ENCODE measurements around the gene DLG4.
A peak's percentile ranks its signal among the peaks of the same experiment; 100 is the strongest.

DLG4 gene

GRCh38 chr17:7177954-7178477 is 41.6 kb downstream of the DLG4 start (continued):
- TF ChIP-seq TSHZ2 (CRISPR knock-in tag; IDR thresholded peaks at IDR 0.05) (no peak), ARNTL (CRISPR knock-in tag; IDR thresholded peaks at IDR 0.05; ENCODE audit: borderline replicate concordance, low read depth) (no peak), ZFP3 (CRISPR knock-in tag; IDR thresholded peaks at IDR 0.05) (no peak), CSDC2 (CRISPR knock-in tag; IDR thresholded peaks at IDR 0.05) (no peak), ZC3H10 (CRISPR knock-in tag; IDR thresholded peaks at IDR 0.05) (no peak)

DNA sequence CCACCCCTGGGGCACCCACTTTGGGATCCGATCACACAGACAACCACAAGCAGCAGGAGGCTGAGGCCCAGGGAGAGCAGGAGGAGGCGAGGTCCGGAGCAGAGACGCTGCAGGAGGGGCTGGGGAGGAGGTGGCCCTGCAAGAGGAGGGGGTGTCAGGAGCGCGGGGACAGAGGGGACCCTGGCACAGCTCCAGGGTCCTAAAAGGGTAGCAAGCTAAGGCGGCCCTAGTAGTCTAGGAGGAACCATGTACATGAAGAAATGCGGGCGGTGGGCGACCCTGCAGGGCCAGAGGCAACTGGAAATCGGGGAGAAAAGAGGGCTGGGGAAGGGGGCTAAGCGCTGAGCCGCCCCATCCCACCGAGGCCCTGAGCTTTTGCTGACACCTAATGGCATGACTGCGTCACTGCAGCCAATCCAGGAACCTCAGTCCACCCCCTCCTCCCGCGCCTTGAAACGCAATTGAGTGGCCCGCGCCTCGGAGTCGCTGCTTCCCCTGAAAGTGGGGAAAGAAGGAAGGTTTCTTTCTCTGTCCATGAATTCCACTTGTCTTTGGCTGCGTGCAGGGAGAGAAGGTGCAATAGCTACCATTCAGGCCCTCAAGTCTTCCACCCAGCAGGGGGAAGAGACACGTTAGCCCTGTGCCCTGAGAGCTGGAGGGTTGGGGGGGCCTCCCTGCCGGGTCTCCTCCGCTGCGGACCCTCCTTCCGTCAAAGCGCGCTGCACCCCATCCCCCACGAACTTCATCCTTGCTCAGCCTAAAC is 42.3 kb downstream of the DLG4 start:
- peak; percentile 91 for ATAC-seq

GRCh38 chr17:7176841-7177190 is 42.8 kb downstream of the DLG4 start:
- peak; percentile 45 for ATAC-seq
- TF ChIP-seq PPARA (CRISPR knock-in tag; IDR thresholded peaks at IDR 0.05; ENCODE audit: borderline replicate concordance) (no peak), TOX (CRISPR knock-in tag; IDR thresholded peaks at IDR 0.05; ENCODE audit: borderline replicate concordance) (no peak), SNAI2 (CRISPR knock-in tag; IDR thresholded peaks at IDR 0.05) (no peak)

More for the DNA sequence above, 42.3 kb downstream of the DLG4 start:
- TF ChIP-seq ZNF8 (CRISPR knock-in tag; IDR thresholded peaks at IDR 0.05) (no peak), ZFP3 (CRISPR knock-in tag; IDR thresholded peaks at IDR 0.05) (no peak)
- TF ChIP-seq, protein P1, sequence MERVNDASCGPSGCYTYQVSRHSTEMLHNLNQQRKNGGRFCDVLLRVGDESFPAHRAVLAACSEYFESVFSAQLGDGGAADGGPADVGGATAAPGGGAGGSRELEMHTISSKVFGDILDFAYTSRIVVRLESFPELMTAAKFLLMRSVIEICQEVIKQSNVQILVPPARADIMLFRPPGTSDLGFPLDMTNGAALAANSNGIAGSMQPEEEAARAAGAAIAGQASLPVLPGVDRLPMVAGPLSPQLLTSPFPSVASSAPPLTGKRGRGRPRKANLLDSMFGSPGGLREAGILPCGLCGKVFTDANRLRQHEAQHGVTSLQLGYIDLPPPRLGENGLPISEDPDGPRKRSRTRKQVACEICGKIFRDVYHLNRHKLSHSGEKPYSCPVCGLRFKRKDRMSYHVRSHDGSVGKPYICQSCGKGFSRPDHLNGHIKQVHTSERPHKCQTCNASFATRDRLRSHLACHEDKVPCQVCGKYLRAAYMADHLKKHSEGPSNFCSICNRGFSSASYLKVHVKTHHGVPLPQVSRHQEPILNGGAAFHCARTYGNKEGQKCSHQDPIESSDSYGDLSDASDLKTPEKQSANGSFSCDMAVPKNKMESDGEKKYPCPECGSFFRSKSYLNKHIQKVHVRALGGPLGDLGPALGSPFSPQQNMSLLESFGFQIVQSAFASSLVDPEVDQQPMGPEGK (CRISPR knock-in tag; IDR thresholded peaks at IDR 0.05; ENCODE audit: borderline replicate concordance) = no peak

DNA sequence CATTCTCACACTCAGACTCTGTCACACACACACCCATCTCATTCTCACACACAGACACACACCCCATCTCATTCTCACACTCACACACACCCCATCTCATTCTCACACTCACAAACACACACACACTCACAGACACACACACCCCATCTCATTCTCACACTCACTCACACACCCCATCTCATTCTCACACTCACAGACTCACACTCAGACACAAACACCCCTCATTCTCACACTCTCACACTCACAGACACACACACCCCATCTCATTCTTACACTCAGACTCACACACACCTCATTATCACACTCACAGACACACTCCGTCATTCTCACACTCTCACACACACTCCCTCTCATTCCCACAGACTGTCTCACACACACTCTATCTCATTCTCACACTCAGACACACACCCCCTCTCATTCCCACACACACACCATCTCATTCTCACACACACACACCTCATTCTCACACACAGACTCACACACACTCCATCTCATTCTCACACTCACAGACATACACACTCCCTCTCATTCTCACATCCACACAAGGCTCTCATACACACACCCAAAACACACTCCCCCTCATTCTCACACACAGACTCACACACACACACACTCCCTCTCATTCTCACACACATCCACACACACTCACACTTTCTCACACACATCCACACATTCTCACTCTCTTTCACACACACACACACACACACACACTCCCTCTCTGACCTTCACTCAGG is 43.4 kb downstream of the DLG4 start:
- TF ChIP-seq PPARA (CRISPR knock-in tag; IDR thresholded peaks at IDR 0.05; ENCODE audit: borderline replicate concordance) (no peak), ZNF8 (CRISPR knock-in tag; IDR thresholded peaks at IDR 0.05) (no peak), CSDC2 (CRISPR knock-in tag; IDR thresholded peaks at IDR 0.05) (no peak), ZFP30 (CRISPR knock-in tag; IDR thresholded peaks at IDR 0.05) (no peak), TOX (CRISPR knock-in tag; IDR thresholded peaks at IDR 0.05; ENCODE audit: borderline replicate concordance) (no peak), TSHZ2 (CRISPR knock-in tag; IDR thresholded peaks at IDR 0.05) (no peak), CSRNP3 (CRISPR knock-in tag; IDR thresholded peaks at IDR 0.05) (no peak), ISL1 (CRISPR knock-in tag; IDR thresholded peaks at IDR 0.05) (no peak), GLIS3 (CRISPR knock-in tag; IDR thresholded peaks at IDR 0.05) (no peak), BACH2 (CRISPR knock-in tag; IDR thresholded peaks at IDR 0.05; ENCODE audit: borderline replicate concordance) (no peak)
- TF ChIP-seq, protein P2, sequence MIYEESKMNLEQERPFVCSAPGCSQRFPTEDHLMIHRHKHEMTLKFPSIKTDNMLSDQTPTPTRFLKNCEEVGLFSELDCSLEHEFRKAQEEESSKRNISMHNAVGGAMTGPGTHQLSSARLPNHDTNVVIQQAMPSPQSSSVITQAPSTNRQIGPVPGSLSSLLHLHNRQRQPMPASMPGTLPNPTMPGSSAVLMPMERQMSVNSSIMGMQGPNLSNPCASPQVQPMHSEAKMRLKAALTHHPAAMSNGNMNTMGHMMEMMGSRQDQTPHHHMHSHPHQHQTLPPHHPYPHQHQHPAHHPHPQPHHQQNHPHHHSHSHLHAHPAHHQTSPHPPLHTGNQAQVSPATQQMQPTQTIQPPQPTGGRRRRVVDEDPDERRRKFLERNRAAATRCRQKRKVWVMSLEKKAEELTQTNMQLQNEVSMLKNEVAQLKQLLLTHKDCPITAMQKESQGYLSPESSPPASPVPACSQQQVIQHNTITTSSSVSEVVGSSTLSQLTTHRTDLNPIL (CRISPR knock-in tag; IDR thresholded peaks at IDR 0.05; ENCODE audit: low read depth) = no peak
- ATAC-seq = no peak
